Peyer's patch (tissue), 4 donors: Measurements from ENCODE around the gene KCNB1.

Source experiments
- CTCF ChIP-seq, 6 experiments: fragments of 450-650 bp in 4 of 6; fragments of 200-600 bp in 2 of 6; sonication (generic) in 1 of 6; IDR thresholded peaks; one replicate each; pipeline ENCODE4 v1.5.1; 2017 to 2019; ENCODE audit warnings: antibody characterized with exemption in 6 of 6, mild to moderate bottlenecking in 3 of 6, moderate library complexity in 1 of 6
- POLR2A ChIP-seq, 2 donors: fragments of 450-650 bp; IDR thresholded peaks; one replicate each; pipeline ENCODE4 v1.5.1; 2017; ENCODE audit warnings: antibody characterized with exemption in 2 of 2, mild to moderate bottlenecking in 2 of 2, moderate library complexity in 2 of 2

GRCh38 chr20:49508435-49509199 lies 26.1 kb upstream of the KCNB1 start:
- TF ChIP-seq CTCF (IDR thresholded peaks at IDR 0.05) (peak in 4 of 6 experiments; percentile 40 to 48 (median 45)), POLR2A (IDR thresholded peaks at IDR 0.05) (no peak)
